DMS114 treated with DMSO at 0.1 percent for 48 hours (cell line): ENCODE data around the gene CTSF.
"Not testable (repeated sequence)": the region's sequence is repeated elsewhere in the genome, so short reads cannot be mapped to it uniquely, and the experiment has no call there.

Experiments used
- DNase-seq: peaks from one replicate; lab custom pipeline; 2025; ENCODE audit not compliant: unreplicated experiment; lab: John Stamatoyannopoulos, UW

CTSF gene

DNA sequence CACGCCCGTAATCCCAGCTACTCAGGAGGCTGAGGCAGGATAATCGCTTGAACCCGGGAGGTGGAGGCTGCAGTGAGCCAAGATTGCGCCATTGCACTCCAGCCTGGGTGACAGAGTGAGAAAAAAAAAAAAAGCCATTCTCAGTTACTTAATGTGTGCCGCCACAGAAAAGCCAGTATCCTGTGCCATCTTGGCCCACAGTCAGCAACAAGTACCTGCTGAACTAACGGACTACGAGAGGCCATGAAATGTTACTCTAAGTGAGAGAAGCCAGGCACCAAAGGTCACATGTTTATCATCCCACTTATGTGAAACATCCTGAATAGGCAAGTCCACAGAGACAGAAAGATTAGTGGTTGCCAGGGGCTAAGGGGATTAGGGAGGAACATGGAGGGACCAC is 27.8 kb downstream of the CTSF start:
- not testable (repeated sequence) for DNase-seq

DNA sequence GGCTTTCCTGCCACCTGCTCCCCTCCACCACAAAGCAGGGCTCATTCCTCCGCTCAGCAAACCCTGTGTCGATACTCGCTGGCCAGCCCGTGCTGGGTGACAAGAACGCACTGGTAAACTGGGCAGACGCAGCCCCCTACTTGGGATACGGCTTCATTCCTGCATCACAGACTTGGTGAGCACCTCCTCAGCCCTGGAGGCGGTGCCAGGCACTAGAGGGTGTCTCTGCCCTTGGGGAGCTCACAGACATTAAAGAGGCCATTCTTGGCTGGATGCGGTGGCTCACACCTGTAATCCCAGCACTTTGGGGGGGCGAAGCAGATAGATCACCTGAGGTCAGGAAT is 28.6 kb downstream of the CTSF start:
- no peak for DNase-seq

DNA sequence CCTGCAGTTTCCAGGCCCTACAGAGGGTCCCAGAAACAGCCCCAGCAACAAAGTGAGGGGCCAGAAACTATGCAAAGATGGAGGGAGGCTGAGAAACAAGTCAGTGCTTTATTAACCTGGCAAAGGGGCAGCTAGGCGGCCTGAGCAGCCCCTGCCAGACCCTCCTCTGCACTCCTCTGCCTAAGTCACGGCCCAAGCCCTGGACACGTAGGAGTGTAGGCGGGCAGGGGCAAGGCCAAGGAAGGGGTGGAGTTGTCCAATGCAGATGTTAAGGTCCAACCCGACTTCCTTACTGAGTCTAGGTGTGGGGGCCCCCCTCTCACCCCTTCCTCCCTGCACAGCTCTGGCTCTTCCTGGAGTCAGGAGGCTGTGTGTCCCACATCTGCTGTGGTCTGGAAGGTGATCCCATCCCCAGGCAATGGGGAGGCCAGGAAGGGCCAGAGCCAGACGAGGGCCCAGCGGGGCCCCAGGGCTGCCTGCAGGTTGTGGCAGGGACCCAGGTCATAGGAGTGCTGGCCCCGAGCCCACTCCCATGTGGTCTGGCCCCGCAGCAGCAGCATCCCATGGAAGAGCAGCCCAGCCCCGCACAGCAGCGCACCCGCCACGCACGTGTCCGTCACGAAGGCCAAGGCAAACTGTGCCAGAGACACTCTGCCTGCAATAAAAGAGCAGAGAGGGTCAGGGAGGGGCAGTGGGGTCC is 29.1 kb downstream of the CTSF start:
- no peak for DNase-seq

DNA sequence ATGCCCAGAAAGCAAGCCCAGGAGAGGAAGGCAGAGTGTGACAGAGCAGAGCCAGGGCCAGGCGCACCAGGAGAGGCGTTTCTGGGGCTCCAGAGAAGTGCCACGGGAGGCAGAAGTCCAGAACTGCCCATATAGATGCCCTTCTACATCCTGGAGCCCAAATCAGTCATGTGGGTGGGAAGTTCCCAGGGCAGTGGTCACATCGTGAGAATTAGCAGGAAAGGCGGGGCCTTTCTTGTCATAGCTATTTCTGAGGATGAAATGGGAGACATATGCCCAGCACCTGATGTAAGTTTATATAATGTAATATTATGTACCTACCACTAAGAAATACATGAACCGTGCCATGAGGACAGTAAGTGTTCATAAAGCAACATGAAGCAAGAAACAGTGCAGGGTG is 35.6 kb downstream of the CTSF start:
- DNase-seq = no peak

DNA sequence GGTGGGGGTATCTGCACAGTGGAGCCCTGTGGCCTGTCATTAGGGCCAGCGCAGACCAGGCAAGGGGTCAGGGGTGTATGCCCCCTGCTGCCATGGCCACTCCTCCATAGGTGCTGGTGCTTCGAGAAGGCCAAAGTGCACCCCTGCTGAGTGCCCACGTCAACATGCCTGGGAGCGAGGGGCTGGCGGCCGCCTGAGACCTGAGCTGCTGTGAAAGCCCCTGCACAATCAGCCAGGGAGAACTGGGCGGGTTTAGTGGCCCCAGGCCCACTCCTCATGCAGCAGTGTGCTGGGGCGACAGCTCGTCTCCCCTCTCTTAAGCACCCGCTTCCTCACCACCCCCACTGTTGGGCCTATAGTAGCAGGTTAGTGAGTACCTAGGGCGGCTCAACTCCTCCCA is 36.6 kb downstream of the CTSF start:
- no peak for DNase-seq

DNA sequence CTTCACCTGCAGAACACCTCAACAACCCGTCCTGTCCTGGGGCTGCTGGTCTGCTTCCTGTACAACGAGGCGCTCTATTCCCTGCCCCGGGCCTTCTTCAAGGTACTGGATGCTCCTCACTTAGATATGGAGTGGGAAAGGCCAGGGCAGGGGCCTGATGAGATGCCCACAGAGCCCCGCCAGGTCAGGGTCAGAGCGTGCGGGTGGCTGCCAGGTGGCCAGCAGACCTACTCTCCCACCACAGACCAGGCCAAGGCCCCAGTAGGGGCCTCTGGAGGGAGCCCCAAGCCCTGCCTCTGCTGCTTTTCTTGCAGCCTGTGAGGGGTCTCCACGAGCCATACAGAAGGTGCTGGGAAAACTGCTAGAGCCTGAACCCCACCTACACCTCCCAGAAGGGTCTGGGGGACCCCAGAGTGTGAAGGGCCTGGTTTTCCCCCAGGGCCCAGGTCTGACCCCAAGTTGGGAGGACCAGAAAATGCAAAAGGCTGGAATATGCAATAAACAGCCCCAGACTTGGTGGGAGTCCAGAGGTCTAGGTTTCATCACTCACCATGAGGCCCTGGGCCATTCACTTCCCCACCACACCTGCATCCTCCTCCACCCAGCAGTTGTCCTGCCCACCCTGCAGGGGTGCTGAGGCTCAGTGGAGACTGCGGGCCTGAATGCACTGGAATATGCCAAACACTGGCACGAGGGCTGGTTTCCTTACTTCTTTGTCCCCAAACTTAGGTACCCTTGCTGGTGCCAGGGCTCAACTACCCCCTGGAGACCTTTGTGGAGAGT is 37.3 kb downstream of the CTSF start:
- no peak for DNase-seq

DNA sequence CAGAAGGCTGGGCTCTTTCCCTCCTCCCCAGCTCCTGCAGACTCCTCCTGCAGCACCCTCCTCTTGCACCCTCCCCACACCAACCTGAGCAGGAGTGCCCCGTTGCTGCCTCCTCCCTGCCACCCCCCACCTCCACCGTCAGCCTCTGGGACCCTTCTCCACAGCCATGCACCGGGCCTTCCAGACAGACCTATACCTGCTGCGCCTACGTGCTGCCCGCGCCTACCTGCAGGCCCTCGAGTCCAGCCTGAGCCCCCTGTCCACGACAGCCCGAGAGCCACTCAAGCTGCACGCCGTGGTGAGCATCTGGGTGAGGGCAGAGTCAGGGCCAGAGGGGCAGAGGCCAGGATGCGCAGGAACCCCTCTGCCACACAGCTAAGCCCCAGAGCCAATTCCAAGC is 38.8 kb downstream of the CTSF start:
- DNase-seq = no peak

DNA sequence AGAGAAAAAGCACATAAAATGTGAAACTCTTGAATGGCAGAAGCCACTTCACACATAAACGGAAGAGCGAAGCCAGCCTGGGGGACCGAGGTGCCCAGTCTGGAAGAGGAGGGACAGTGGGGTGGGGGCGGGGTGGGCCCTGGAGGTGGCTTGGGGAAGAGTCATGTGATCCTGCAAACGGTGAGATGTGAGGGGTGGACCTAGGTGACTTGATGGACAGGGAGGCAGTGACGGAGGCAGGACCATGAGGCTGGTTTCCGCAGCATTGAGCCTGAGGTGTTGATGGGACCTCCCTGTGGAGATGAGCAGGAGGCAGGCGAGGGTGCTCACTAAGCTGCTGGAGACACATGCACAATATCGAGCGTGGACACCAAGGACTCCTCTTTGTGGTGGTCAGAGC is 39.3 kb downstream of the CTSF start:
- no peak for DNase-seq

DNA sequence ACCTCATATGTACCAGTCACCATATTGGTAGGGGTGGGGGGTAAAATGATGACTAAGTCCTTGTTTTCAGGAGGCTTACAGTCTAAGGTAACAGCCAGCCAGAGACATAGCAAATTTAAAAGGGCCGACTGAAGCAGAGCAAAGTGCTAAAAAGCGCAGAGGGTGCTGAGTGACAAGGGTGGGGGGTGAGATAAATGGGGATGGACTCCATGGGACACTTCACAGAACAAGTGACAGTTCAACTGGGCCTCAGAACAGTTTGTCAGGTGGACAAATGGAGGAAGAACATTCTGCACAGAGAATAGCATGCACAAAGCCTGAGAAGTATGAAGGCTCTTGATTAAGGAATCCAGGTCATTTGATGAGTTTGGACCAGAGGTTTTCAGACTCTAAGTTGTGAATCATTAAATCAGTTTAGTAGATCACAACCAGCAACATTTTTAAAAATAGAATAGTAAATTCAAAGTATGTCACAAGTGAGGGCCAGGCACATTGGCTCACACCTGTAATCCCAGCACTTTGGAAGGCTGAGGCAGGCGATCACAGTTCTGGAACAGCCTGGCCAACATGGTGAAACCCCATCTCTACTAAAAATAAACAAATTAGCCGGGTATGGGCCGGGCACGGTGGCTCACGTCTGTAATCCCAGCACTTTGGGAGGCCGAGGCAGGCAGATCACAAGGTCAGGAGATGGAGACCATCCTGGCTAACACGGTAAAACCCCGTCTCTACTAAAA is 43.9 kb downstream of the CTSF start:
- DNase-seq = no peak

DNA sequence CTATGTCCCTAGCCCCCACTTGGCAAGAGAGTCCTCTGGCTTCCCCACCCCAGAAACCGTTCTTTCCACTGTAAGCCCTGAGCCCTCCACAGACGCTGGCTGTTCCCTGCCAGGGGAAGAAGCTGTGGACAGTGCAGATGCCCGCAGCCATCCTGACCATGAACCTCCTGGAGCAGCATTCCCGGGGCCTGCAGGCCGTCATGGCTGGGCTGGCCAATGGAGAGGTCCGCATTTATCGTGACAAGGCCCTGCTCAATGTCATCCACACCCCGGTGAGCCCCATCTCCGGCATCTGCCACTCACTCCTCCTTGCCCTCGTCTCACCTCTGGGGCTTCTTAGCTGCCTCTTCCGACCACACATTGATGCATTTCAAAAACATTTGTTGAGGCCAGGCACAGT is 44.8 kb downstream of the CTSF start:
- DNase-seq = no peak
